Right lung (tissue), 5 donors: ENCODE measurements around the gene SPHK1. TPM values are rescaled to one million over a fixed set of nuclear protein-coding genes. Genes with fewer than 3 reads are reported as not detected.
A peak's percentile ranks its signal among the peaks of the same experiment; 100 is the strongest.

ENCODE experiments used
- DNase-seq, 2 donors: peaks; one replicate each; pipeline ENCODE4 v3.0.0-alpha.2; 2013
- polyA plus RNA-seq, 5 donors: library from polyadenylated mRNA; unstranded; fragments of 120-200 nt; gene quantifications; one replicate each; pipeline versions ENCODE4 v1.2.1 to v1.2.3, GENCODE V29; 2013; ENCODE audit warnings: inconsistent platforms in 1 of 5, low replicate concordance in 1 of 5; ENCODE audit not compliant: insufficient read length in 5 of 5, insufficient read depth in 1 of 5

Gene SPHK1
- polyA plus RNA-seq, 5 donors = 3.2 to 9.1 (median 4.3) TPM

- no peak for DNase-seq
Observed at GRCh38 chr17:76383546-76384221, 725 bp upstream of the SPHK1 start.

- DNase-seq = no peak
Observed at GRCh38 chr17:76384987-76385891, 830 bp downstream of the SPHK1 start.

- DNase-seq = no peak
Observed at GRCh38 chr17:76385892-76386786, 1.7 kb downstream of the SPHK1 start.

- DNase-seq = no peak
Observed at GRCh38 chr17:76386966-76387765, 2.8 kb downstream of the SPHK1 start.

GRCh38 chr17:76388966-76389888 lies 4.8 kb downstream of the SPHK1 start:
- DNase-seq = no peak

- DNase-seq = no peak
Observed at GRCh38 chr17:76390003-76390421, 5.6 kb downstream of the SPHK1 start.

GRCh38 chr17:76391200-76391715 lies 6.8 kb downstream of the SPHK1 start:
- no peak for DNase-seq

GRCh38 chr17:76394166-76394565 lies 9.8 kb downstream of the SPHK1 start:
- no peak for DNase-seq

- no peak for DNase-seq
Observed at GRCh38 chr17:76395980-76396379, 11.6 kb downstream of the SPHK1 start.

GRCh38 chr17:76397184-76397583 lies 12.8 kb downstream of the SPHK1 start:
- DNase-seq = no peak

- DNase-seq = peak; percentile 73 to 84
Observed at GRCh38 chr17:76397687-76398522, 13.5 kb downstream of the SPHK1 start.

GRCh38 chr17:76398523-76399174 lies 14.2 kb downstream of the SPHK1 start:
- no peak for DNase-seq

GRCh38 chr17:76399175-76400172 lies 15.1 kb downstream of the SPHK1 start:
- DNase-seq = no peak

- no peak for DNase-seq
Observed at GRCh38 chr17:76402711-76403110, 18.3 kb downstream of the SPHK1 start.

- no peak for DNase-seq
Observed at GRCh38 chr17:76404256-76404655, 19.8 kb downstream of the SPHK1 start.

GRCh38 chr17:76404976-76405563 lies 20.7 kb downstream of the SPHK1 start:
- DNase-seq = no peak

- DNase-seq = no peak
Observed at GRCh38 chr17:76405607-76405966, 21.2 kb downstream of the SPHK1 start.
